Measurements from ENCODE around the gene PROK2.

DNA sequence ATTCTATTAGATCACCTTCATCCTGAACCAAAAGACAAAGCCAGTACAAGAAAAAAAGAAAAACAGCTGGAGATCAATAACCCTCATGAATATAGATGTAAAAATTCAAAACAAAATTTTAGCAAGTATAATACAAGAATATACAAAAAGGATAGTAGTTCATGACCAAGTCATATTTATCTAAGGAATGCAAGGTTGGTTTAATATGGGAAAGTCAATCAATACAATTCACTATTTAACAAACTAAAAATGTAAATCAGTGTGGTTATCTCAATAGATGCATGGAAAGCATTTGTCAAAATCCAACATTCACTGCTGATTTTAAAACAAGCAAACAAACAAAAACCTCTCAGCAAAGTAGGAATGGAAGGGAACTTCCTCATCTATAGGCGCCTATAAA is 42.3 kb downstream of the PROK2 start:
- TF ChIP-seq, protein P1, sequence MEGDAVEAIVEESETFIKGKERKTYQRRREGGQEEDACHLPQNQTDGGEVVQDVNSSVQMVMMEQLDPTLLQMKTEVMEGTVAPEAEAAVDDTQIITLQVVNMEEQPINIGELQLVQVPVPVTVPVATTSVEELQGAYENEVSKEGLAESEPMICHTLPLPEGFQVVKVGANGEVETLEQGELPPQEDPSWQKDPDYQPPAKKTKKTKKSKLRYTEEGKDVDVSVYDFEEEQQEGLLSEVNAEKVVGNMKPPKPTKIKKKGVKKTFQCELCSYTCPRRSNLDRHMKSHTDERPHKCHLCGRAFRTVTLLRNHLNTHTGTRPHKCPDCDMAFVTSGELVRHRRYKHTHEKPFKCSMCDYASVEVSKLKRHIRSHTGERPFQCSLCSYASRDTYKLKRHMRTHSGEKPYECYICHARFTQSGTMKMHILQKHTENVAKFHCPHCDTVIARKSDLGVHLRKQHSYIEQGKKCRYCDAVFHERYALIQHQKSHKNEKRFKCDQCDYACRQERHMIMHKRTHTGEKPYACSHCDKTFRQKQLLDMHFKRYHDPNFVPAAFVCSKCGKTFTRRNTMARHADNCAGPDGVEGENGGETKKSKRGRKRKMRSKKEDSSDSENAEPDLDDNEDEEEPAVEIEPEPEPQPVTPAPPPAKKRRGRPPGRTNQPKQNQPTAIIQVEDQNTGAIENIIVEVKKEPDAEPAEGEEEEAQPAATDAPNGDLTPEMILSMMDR (conservative IDR thresholded peaks at IDR 0.05; ENCODE audit: low read length): no peak
- no peak for TF ChIP-seq EZH2phosphoT487 (IDR thresholded peaks at IDR 0.05; ENCODE audit: borderline replicate concordance)
